GM12801 (cell line): ENCODE data around the gene KANSL1.

ENCODE experiments used
- CTCF ChIP-seq: IDR thresholded peaks from one replicate; pipeline ENCODE4 v1.5.1; 2011; ENCODE audit warnings: control low read depth; ENCODE audit not compliant: insufficient read length; ENCODE audit errors: extremely low read depth

The KANSL1 gene

DNA sequence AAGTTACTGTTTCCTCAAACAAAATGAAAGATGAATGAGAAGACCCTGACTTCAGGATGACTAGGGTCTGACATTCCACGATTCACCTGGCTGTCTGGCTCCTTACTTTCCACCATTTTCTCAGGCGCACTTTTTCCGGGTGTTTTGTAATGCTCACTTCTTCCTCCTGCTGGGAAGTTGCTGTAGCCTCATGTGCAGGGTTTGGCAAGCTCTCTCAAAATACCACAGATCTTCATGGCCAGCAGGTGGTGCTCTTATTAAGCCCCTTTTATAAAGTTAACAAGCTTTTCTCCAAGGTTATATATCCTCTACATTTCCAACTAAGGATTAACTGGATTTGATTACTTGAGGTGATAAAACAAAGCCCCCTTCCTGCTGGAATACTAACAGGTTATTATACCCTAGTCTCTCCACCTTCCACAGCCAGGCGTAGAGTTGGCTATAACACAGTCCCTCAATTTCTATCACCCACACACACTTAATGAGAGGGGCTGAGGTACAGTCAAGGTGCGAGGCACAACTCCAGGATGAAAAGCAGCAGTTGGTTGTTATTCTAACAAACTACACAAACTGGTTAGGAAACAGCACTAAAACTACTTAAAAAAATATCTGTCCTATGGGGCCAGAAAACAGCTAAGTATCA lies 148.8 kb downstream of the KANSL1 start:
- no peak for TF ChIP-seq CTCF

GRCh38 chr17:46043606-46044005 lies 149.6 kb downstream of the KANSL1 start:
- no peak for TF ChIP-seq CTCF

GRCh38 chr17:46042925-46043324 lies 150.3 kb downstream of the KANSL1 start:
- no peak for TF ChIP-seq CTCF

DNA sequence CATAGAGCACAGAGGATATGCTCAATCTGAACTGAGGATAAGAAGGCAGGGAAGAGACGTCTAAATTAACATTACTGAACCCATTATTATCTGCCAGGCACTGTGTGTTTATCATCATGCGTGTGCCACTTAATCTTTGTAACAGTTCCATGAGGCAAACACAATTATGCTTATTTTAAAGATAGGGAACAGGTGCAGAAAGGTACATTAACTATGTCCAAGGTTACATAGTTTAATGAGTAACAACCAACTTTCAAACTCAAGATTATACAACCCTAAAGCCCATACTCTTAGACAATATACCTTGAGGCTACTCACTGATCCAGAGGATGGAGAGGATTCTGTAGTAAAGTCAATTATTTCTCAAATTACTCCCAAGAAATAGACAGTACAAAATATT lies 151.0 kb downstream of the KANSL1 start:
- TF ChIP-seq CTCF = no peak

DNA sequence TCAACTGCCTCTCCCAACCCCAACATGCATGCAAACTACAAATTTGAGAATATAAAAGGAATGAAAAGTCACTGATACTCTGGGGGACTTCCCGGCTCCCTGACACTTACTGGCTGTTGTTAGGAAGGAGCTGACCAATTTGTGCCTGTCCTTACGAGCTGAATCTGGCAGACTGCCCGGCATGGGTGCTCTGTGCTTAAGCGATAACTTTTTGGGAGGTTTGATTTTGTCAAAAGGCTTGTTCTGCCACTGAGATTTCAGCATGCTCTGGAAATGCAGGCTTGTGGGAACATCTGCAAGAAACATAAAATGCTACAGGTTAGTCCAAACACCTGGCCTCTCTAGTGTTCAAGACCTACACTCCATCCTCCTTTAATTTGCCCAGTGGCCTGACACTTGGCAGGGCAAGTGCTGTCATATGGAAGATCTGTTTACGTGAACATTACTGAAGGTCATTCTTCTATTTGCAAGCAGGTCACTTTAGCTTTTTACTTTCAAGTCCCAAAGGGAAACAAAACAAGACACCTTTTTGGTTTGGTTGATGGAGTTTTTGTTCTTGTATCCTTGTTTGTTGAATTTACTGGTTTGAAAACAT lies 153.5 kb downstream of the KANSL1 start:
- no peak for TF ChIP-seq CTCF

DNA sequence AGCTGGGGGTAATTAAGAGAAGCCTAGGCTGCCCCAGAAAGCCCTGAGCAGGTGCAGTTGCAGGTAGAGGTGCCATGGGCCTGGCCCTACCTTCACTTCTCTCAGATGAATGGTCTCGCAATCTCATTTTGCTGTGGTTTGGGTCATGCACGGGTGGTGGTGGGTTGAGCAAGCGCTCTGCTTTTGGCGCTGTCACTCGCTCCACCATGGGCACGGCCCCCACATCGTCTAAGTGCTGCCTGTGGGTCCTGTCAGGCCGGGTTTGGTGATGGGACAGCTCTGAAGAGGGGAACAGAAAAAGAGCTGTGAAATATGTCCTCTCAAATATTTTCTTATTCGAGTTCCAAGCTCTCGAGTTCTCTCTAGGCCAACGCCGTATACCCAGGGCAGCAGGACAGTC lies 154.3 kb downstream of the KANSL1 start:
- TF ChIP-seq CTCF = no peak

- no peak for TF ChIP-seq CTCF
Measured at GRCh38 chr17:46038414-46038813, 154.8 kb downstream of the KANSL1 start.
